Progenitor cell of endocrine pancreas (in vitro differentiated cells): ENCODE data around the gene SPTB. TPM values are rescaled to one million over a fixed set of nuclear protein-coding genes. Genes with fewer than 3 reads are reported as not detected.

Source experiments
- DNase-seq: peaks from one replicate; pipeline ENCODE4 v3.0.0; 2021; ENCODE audit warnings: low spot score; ENCODE audit not compliant: unreplicated experiment
- H3K27ac Mint-ChIP-seq: 2 replicates; pipeline ENCODE4 v1.8.0; 2021; ENCODE audit warnings: mild to moderate bottlenecking, moderate library complexity, mixed read lengths
- H3K27me3 Mint-ChIP-seq: 2 replicates; pipeline ENCODE4 v1.8.0; 2021; ENCODE audit warnings: mixed read lengths
- H3K36me3 Mint-ChIP-seq: 2 replicates; pipeline ENCODE4 v1.8.0; 2022; ENCODE audit warnings: mixed read lengths; ENCODE audit not compliant: insufficient read depth
- H3K4me1 Mint-ChIP-seq: 2 replicates; pipeline ENCODE4 v1.8.0; 2021; ENCODE audit warnings: low read depth, mixed read lengths
- H3K4me3 Mint-ChIP-seq: 2 replicates; pipeline ENCODE4 v1.8.0; 2021; ENCODE audit warnings: low read depth, mild to moderate bottlenecking, moderate library complexity, mixed read lengths
- H3K9me3 Mint-ChIP-seq: 2 replicates; pipeline ENCODE4 v1.8.0; 2021; ENCODE audit warnings: low read depth, mixed read lengths
- total RNA-seq: library from RNA; stranded (reverse); gene quantifications from 2 replicates; pipeline ENCODE4 v1.2.1, GENCODE V29; 2021
- TF ChIP-seq, protein P1 (sequence below): fragments of 200-600 bp; sonication (generic); IDR thresholded peaks from one replicate; pipeline ENCODE4 v1.5.0; 2021; ENCODE audit warnings: antibody characterized with exemption, mild to moderate bottlenecking; ENCODE audit not compliant: unreplicated experiment

The SPTB gene
- total RNA-seq, 1 donor from 2014 or later = 1.7 TPM

DNA sequence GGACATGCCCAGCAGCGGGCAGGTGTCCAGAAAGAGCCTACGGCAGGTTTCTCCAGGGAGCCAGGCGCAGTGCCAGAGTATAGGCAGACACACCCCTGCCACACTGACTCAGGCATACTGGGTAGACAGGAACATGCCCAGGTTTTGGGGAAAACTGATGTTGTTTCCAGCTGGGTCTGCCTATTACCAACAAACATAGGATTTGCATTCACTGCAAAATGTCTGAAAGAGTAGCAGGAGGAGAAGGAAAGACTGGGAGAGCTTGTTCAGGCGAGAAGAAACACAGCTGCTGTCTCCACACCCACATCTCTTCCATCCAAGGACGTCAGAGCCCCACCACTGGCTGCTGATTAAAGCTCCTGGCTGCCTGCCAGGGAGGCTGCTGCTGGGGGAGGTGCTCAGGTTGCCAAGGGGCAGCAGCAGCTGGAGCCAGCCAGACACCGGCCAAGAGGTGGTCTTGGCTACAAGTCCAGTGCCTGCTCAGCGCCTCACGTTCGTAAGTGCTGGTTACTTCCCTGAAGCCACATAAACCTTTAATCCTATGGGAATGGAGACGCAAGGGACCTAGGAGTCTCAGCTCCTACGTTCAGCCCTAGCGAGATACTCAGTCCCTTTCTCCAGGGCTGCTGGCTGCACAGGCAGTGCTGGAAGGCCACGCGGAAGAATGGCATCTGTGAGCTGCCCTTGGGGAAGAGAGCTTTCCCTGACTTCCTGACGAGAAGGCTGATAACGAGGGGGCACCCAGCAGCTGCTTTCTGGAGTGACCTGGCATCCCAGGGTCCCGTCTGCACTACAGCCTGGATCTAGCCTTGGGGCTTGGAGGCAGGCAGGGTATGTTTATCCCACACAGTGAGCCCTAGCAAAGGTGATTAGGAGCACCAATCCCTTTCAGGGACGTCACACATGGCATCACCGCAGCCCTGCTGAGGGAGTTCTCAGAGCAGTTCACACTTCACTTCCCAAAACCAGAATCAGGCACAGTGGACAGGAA, 117.4 kb downstream of the SPTB start:
- no peaks in the 10 kb centered on the region for H3K36me3 Mint-ChIP-seq
- TF ChIP-seq, protein P1, sequence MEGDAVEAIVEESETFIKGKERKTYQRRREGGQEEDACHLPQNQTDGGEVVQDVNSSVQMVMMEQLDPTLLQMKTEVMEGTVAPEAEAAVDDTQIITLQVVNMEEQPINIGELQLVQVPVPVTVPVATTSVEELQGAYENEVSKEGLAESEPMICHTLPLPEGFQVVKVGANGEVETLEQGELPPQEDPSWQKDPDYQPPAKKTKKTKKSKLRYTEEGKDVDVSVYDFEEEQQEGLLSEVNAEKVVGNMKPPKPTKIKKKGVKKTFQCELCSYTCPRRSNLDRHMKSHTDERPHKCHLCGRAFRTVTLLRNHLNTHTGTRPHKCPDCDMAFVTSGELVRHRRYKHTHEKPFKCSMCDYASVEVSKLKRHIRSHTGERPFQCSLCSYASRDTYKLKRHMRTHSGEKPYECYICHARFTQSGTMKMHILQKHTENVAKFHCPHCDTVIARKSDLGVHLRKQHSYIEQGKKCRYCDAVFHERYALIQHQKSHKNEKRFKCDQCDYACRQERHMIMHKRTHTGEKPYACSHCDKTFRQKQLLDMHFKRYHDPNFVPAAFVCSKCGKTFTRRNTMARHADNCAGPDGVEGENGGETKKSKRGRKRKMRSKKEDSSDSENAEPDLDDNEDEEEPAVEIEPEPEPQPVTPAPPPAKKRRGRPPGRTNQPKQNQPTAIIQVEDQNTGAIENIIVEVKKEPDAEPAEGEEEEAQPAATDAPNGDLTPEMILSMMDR = no peak
- DNase-seq = no peak
- no peak overlapping the region for H3K4me3 Mint-ChIP-seq
- peaks cover 54% of the 10 kb centered on the region for H3K27me3 Mint-ChIP-seq
- H3K4me1 Mint-ChIP-seq = peaks cover 40% of the 10 kb centered on the region
- H3K27ac Mint-ChIP-seq = no peak overlapping the region
- no peaks in the 10 kb centered on the region for H3K9me3 Mint-ChIP-seq

DNA sequence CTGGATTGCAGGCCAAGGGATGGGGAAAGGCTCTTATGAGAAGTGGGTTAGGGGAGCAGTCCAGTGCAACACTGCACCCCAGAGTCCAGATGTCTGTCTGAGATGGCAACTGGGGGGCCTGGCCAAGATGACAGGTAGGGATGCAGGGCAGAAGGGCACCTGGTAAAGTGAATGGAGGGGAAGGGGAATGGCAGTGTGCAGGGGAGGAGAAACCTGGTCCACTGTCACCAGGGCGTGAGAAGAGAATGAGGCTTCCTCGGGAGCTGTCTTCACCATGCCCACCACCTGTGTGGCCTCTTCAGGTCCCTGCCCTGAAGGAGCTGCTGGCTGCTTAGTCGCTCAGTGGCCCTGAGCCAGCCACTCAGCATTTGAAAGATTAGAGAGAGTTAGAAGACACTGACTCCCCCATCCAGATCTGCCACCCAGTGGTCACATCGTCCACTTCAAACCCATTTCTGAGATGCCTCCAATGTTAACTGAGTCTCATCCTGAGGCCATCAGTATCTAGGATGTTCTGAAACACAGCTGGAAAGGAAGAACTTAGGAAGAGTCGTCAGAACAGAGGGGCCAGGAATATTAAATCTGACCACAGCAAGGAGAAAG, 118.2 kb downstream of the SPTB start:
- H3K27ac Mint-ChIP-seq = no peak overlapping the region
- H3K4me1 Mint-ChIP-seq = peaks cover 45% of the 10 kb centered on the region
- no peaks in the 10 kb centered on the region for H3K9me3 Mint-ChIP-seq
- no peaks in the 10 kb centered on the region for H3K36me3 Mint-ChIP-seq
- DNase-seq = no peak
- no peak overlapping the region for H3K4me3 Mint-ChIP-seq
- TF ChIP-seq, protein P1 = no peak
- peaks cover 51% of the 10 kb centered on the region for H3K27me3 Mint-ChIP-seq

DNA sequence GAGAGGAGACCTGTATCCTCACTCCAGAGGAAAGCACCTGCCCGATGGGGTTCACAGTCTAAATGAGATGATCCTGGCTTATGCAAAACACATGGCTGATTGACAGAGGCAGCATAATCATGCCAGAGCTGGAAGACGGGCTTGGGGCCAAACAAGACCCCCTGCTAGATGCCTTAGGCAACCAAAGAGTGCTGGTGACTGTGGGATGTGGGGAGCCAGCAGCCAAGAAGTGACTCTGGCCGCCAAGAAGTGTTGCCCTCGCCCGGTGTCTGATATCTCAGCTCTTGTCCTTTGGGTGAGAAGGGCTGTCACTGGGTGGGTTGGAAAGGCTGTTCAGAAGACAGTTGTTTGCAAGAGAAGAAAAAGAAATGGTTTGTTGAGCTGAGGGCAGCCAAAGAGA, 118.8 kb downstream of the SPTB start:
- Mint-ChIP-seq H3K36me3 (no peaks in the 10 kb centered on the region), H3K27ac (no peak overlapping the region), H3K9me3 (no peaks in the 10 kb centered on the region), H3K4me1 (peaks cover 46% of the 10 kb centered on the region), H3K27me3 (peaks cover 48% of the 10 kb centered on the region), H3K4me3 (no peak overlapping the region)
- DNase-seq = no peak
- TF ChIP-seq, protein P1 = no peak

DNA sequence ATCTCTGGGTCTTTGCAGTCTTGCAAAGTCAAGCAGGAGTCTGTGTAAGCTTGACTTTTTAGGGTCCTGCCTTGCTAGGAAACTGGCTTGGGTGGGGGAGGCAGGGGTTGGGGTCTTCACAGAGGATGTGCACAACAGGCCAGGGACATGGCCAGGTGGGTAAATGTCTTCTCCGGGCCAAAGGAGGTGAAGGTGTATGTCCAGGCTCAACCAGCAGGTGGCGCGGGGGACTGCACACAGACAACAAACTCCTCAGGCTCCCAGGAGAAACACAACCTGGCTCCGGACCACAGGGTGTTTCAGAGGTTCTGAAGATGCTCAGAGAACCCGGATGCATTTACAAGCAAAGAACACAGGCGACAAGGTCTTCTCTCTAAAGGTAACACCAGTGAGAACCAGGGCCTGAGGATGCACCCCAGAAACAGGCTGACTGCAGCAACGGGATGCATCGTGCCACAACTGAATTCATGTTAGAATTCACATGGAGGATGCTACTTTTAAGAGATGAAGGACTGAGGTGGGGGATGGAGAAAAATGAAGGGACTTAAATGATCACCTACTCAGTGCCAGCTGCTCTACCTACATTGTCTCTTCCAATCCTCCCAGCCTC, 119.5 kb downstream of the SPTB start:
- peak overlapping the region; percentile 35 for H3K27ac Mint-ChIP-seq
- peak; percentile 57 for DNase-seq

More for the DNA sequence above, 119.5 kb downstream of the SPTB start:
- no peak overlapping the region for H3K4me3 Mint-ChIP-seq
- peaks cover 48% of the 10 kb centered on the region for H3K27me3 Mint-ChIP-seq
- TF ChIP-seq, protein P1 = peak; percentile 73
- H3K36me3 Mint-ChIP-seq = no peaks in the 10 kb centered on the region
- H3K4me1 Mint-ChIP-seq = peaks cover 51% of the 10 kb centered on the region
- H3K9me3 Mint-ChIP-seq = no peaks in the 10 kb centered on the region
